Cardiac fibroblast (primary cell): ENCODE data around the gene CCDC24.

Source experiments
- DNase-seq, 2 donors: peaks; one replicate each; pipeline versions ENCODE4 v3.0.0 to v3.0.0-alpha.2; 2010; ENCODE audit warnings: low read depth in 2 of 2
- H3K4me3 ChIP-seq, 2 donors: replicated peaks in 1 of 2; 1 replicate in 1 of 2; 2 replicates in 1 of 2; pipeline ENCODE4 v1.5.1; 2011; ENCODE audit warnings: low read depth in 2 of 2, low read length in 2 of 2, mild to moderate bottlenecking in 2 of 2, moderate library complexity in 1 of 2
- TF ChIP-seq, protein P1 (sequence below): IDR thresholded peaks from one replicate; pipeline ENCODE4 v1.5.1; 2011; ENCODE audit warnings: low read depth, mild to moderate bottlenecking, low read length, inconsistent platforms

CCDC24 gene

DNA sequence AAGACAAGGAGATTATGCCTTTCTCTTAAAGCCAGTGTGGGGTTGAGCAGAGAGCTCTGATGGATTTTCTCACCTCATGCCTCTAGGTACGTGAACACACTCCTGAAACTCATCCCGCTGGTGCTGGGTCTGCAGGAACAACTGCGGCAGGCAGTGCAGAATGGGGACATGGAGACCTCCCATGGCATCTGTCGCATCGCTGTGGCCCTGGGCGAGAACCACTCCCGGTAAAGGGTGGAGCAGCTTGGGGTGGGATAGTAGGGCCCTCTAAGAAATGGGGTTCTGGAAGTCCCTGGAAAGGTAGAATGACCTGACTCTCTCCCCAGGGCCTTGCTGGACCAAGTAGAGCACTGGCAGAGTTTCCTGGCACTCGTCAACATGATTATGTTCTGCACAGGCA is 35.2 kb upstream of the CCDC24 start:
- no peak for DNase-seq
- no peak overlapping the region for H3K4me3 ChIP-seq
- TF ChIP-seq, protein P1, sequence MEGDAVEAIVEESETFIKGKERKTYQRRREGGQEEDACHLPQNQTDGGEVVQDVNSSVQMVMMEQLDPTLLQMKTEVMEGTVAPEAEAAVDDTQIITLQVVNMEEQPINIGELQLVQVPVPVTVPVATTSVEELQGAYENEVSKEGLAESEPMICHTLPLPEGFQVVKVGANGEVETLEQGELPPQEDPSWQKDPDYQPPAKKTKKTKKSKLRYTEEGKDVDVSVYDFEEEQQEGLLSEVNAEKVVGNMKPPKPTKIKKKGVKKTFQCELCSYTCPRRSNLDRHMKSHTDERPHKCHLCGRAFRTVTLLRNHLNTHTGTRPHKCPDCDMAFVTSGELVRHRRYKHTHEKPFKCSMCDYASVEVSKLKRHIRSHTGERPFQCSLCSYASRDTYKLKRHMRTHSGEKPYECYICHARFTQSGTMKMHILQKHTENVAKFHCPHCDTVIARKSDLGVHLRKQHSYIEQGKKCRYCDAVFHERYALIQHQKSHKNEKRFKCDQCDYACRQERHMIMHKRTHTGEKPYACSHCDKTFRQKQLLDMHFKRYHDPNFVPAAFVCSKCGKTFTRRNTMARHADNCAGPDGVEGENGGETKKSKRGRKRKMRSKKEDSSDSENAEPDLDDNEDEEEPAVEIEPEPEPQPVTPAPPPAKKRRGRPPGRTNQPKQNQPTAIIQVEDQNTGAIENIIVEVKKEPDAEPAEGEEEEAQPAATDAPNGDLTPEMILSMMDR, result no peak

DNA sequence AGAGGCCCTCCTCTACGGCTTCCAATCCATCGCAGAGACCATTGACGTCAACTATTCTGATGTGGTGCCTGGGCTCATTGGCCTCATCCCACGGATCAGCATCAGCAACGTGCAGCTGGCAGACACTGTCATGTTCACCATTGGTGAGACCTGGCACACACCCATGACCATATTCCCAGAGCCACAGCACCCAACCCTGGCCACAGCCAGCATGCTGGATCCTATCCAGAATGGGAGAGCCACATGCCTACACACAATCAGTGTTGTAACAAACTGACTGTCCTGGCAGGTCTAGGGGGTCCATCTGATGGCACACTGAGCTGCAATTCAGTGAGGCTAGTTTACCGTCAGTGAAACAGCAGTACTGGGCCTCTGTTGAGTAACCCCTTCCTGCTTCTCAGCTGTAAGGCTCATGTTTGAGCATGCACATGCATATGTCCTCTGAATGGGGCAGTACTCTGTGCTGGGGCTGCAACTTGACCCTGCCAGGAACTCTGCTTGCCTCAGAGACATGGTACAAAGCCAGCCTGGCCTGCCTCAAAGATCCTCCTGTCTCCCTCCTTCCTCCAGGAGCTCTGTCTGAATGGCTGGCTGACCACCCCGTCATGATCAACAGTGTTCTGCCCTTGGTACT is 33.9 kb upstream of the CCDC24 start:
- H3K4me3 ChIP-seq, result no peak overlapping the region
- DNase-seq, result no peak
- TF ChIP-seq, protein P1, result no peak

DNA sequence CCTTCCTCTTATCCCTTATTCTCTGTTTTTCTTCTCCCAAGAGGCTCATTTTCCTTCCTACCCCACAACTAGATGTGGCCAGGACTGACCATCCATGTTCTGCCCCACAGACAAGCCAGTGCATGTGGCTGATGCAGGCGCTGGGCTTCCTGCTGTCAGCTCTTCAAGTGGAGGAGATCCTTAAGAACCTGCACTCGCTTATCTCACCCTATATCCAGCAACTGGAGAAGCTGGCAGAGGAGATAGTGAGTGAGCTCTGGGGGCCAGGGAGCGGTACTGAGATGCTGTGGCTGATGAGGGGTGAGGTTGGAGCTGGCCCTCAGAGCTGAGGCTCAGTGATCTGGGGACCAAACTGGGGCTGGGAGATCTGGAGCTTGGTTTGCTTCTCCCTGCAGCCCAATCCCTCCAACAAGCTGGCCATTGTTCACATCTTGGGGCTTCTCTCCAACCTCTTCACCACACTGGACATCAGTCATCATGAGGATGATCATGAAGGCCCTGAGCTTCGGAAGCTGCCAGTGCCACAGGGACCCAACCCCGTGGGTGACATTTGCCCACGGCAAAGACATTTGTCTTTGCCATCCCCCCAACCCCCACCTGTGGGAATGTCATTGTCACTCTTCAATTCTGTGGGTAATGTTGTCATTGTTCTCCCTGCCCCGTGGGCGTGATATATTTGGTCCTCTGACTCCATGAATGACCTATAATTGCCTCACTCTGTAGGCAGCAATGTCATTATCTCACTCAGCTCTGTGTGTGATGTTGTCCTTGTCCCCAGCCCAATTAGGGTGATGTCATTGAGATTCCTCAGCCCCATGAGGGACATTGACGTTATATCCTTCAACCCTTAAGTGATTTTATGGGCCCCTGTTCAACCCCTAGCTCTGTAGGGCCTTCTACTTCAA is 32.8 kb upstream of the CCDC24 start:
- no peak for DNase-seq
- H3K4me3 ChIP-seq, result no peak overlapping the region
- TF ChIP-seq, protein P1, result no peak

DNA sequence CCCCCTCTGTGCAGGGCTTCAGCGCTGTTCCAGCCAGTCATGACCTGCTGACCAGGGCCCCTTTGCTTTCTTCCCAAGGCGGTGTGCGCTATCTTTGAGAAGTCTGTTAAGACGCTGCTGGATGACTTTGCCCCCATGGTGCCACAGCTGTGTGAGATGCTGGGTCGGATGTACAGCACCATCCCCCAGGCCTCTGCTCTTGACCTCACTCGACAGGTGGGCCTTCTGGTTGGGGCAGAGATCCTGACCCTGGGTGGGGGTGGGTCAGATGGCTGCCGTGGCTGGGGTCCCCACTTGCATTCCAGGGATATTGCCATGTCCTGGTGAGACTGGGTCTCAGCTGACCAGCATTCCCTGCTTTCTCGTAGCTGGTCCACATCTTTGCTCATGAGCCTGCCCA is 30.6 kb upstream of the CCDC24 start:
- DNase-seq, result no peak
- TF ChIP-seq, protein P1, result no peak
- no peak overlapping the region for H3K4me3 ChIP-seq

DNA sequence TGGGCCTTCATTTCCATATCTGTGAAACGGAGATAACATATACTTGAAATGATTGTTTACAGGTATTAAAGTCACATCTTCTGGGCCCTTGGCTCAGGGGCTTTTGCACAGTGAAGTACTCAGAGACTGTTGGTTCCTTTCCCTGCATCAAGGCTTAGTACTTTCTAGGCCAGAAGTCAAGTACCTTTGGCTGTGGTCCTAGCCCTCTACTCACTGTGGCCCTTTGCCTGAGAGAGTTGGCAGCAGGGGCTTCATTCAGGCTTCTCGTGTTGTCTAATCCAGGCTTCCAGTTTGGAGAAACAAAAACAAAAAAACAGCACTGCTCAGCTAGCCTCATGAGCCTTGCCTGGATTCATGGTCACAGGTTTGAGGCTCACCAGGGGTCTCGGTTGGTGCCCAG is 29.7 kb upstream of the CCDC24 start:
- DNase-seq, result no peak
- TF ChIP-seq, protein P1, result no peak
- no peak overlapping the region for H3K4me3 ChIP-seq

DNA sequence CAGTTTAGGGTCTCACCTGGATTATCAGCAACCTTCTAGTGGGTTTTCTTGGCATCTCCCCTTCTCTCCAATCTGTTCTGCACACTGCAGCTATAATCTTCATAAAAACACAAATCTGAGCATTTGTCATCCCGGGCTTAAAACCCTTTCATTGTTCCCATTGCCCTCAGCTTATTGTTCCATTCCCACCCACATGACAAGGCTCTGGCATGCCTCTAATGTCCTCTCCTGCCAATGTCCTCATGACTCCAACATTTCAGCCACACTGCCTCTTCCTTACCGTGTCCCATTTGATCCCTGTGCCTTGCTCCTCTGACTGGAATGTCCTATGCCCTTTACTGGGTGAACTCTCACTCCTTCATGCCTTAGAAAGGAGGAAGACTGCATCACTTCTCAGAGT is 29.1 kb upstream of the CCDC24 start:
- no peak overlapping the region for H3K4me3 ChIP-seq
- TF ChIP-seq, protein P1, result no peak
- DNase-seq, result no peak
